ENCODE data around the gene LSM8. TPM values are rescaled to one million over a fixed set of nuclear protein-coding genes. Genes with fewer than 3 reads are reported as not detected.
A peak's percentile ranks its signal among the peaks of the same experiment; 100 is the strongest.

The LSM8 gene
- total and polyA plus RNA-seq, 4 donors = 10.2 to 37.0 (median 18.2) TPM

- no peak for TF ChIP-seq ATF3 (IDR thresholded peaks at IDR 0.05)
- no peak for TF ChIP-seq GABPA (IDR thresholded peaks at IDR 0.05 in 1 of 2, conservative IDR thresholded peaks at IDR 0.05 in 1 of 2)
- TF ChIP-seq MAX (IDR thresholded peaks at IDR 0.05) = no peak
- TF ChIP-seq FOXA2 (IDR thresholded peaks at IDR 0.05) = no peak
These were observed 4.8 kb upstream of the LSM8 start (continued) for GRCh38 chr7:118179191-118179590.

DNA sequence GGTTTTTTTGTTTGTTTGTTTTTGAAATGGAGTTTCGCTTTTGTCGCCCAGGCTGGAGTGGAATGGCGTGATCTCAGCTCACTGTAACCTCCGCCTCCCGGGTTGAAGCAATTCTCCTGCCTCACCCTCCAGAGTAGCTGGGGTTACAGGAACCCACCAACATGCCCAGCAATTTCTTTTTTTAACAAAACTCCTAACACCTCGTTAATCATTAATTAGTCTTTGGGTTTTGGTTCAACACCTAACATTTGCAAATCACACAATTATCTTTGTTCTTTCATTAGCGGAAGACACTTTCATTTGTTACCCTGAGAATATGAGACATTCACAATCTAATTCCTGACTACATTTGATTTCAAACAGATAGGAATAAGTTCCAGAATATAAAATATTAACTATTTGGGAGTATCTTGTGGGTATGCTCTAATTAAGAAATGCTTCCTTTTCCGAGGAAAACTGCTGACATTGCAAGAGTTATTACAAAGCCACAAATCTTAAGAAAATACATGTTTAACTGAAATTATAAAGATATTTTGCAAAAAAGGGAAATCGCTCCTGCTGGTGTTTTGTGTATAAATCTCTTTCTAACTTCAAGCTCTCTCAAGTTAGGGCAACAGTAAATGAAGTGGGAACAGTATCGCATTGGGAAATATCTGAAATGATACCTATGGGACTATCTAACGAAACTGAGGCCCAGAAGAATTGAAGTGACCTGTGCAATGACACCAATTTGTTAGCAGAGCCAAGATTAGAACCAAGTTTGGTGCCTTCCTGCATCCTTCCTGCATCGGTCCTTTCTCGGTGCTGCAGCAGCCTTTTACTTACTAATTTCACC lies 1.2 kb upstream of the LSM8 start:
- H3K36me3 ChIP-seq (ENCODE audit: control insufficient read depth in 4 of 4, insufficient read depth in 3 of 4, low read depth in 1 of 4, low read length in 3 of 4) = peaks cover 0 to 2% (median 0%) of the 10 kb centered on the region in 4 donors
- peaks cover 6 to 18% (median 10%) of the 10 kb centered on the region in 4 donors for H3K4me1 ChIP-seq (ENCODE audit: control insufficient read depth in 4 of 4, insufficient read depth in 4 of 4, low read length in 3 of 4)
- 60% methylated on average over 13 of the region's 13 CpGs for WGBS
- DNase-seq (ENCODE audit: low spot score) = no peak
- no peaks in the 10 kb centered on the region for H3K9me3 ChIP-seq (ENCODE audit: control insufficient read depth in 4 of 4, low read length in 3 of 4)
- H3K27ac ChIP-seq (ENCODE audit: low read depth in 1 of 2, low read length in 2 of 2) = peak overlapping the region; percentile 62 to 65
- TF ChIP-seq SP1 (IDR thresholded peaks at IDR 0.05) = no peak
- no peak for TF ChIP-seq NR2F2 (IDR thresholded peaks at IDR 0.05)
- TF ChIP-seq, protein P1, sequence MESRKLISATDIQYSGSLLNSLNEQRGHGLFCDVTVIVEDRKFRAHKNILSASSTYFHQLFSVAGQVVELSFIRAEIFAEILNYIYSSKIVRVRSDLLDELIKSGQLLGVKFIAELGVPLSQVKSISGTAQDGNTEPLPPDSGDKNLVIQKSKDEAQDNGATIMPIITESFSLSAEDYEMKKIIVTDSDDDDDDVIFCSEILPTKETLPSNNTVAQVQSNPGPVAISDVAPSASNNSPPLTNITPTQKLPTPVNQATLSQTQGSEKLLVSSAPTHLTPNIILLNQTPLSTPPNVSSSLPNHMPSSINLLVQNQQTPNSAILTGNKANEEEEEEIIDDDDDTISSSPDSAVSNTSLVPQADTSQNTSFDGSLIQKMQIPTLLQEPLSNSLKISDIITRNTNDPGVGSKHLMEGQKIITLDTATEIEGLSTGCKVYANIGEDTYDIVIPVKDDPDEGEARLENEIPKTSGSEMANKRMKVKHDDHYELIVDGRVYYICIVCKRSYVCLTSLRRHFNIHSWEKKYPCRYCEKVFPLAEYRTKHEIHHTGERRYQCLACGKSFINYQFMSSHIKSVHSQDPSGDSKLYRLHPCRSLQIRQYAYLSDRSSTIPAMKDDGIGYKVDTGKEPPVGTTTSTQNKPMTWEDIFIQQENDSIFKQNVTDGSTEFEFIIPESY (IDR thresholded peaks at IDR 0.05) = no peak
- no peak for TF ChIP-seq GABPA (IDR thresholded peaks at IDR 0.05 in 1 of 2, conservative IDR thresholded peaks at IDR 0.05 in 1 of 2)
- peak overlapping the region; percentile 68 to 83 (median 72) for H3K4me3 ChIP-seq (ENCODE audit: low read depth in 1 of 3, low read length in 3 of 3)
- peak overlapping the region; percentile 7 to 81 for H3K9ac ChIP-seq (ENCODE audit: low read depth in 1 of 2, low read length in 2 of 2)
- no peaks in the 10 kb centered on the region for H3K27me3 ChIP-seq (ENCODE audit: control insufficient read depth in 4 of 4, insufficient read depth in 4 of 4, low read length in 3 of 4)

- Histone ChIP-seq H3K4me3 (ENCODE audit: low read depth in 1 of 3, low read length in 3 of 3) (peak overlapping the region; percentile 68 to 83 (median 72)), H3K4me1 (ENCODE audit: control insufficient read depth in 4 of 4, insufficient read depth in 4 of 4, low read length in 3 of 4) (peaks cover 6 to 18% (median 10%) of the 10 kb centered on the region in 4 donors), H3K9ac (ENCODE audit: low read depth in 1 of 2, low read length in 2 of 2) (peak overlapping the region; percentile 7 to 81), H3K27me3 (ENCODE audit: control insufficient read depth in 4 of 4, insufficient read depth in 4 of 4, low read length in 3 of 4) (no peaks in the 10 kb centered on the region), H3K36me3 (ENCODE audit: control insufficient read depth in 4 of 4, insufficient read depth in 3 of 4, low read depth in 1 of 4, low read length in 3 of 4) (peaks cover 0 to 4% (median under 1%) of the 10 kb centered on the region in 4 donors), H3K9me3 (ENCODE audit: control insufficient read depth in 4 of 4, low read length in 3 of 4) (no peaks in the 10 kb centered on the region), H3K27ac (ENCODE audit: low read depth in 1 of 2, low read length in 2 of 2) (peak overlapping the region; percentile 62 to 65)
- TF ChIP-seq, protein P2, sequence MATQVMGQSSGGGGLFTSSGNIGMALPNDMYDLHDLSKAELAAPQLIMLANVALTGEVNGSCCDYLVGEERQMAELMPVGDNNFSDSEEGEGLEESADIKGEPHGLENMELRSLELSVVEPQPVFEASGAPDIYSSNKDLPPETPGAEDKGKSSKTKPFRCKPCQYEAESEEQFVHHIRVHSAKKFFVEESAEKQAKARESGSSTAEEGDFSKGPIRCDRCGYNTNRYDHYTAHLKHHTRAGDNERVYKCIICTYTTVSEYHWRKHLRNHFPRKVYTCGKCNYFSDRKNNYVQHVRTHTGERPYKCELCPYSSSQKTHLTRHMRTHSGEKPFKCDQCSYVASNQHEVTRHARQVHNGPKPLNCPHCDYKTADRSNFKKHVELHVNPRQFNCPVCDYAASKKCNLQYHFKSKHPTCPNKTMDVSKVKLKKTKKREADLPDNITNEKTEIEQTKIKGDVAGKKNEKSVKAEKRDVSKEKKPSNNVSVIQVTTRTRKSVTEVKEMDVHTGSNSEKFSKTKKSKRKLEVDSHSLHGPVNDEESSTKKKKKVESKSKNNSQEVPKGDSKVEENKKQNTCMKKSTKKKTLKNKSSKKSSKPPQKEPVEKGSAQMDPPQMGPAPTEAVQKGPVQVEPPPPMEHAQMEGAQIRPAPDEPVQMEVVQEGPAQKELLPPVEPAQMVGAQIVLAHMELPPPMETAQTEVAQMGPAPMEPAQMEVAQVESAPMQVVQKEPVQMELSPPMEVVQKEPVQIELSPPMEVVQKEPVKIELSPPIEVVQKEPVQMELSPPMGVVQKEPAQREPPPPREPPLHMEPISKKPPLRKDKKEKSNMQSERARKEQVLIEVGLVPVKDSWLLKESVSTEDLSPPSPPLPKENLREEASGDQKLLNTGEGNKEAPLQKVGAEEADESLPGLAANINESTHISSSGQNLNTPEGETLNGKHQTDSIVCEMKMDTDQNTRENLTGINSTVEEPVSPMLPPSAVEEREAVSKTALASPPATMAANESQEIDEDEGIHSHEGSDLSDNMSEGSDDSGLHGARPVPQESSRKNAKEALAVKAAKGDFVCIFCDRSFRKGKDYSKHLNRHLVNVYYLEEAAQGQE (IDR thresholded peaks at IDR 0.05) = no peak
- TF ChIP-seq GABPA (IDR thresholded peaks at IDR 0.05 in 1 of 2, conservative IDR thresholded peaks at IDR 0.05 in 1 of 2) (no peak), FOXA1 (IDR thresholded peaks at IDR 0.05) (no peak), EGR1 (IDR thresholded peaks at IDR 0.05; ENCODE audit: low read depth in 2 of 2) (no peak), NR2F2 (IDR thresholded peaks at IDR 0.05) (no peak), MAX (IDR thresholded peaks at IDR 0.05) (no peak), SP1 (IDR thresholded peaks at IDR 0.05) (no peak), FOXA2 (IDR thresholded peaks at IDR 0.05) (no peak), ATF3 (IDR thresholded peaks at IDR 0.05) (no peak), YY1 (IDR thresholded peaks at IDR 0.05) (no peak), RAD21 (IDR thresholded peaks at IDR 0.05) (no peak)
- TF ChIP-seq, protein P1 (IDR thresholded peaks at IDR 0.05) = no peak
- TF ChIP-seq, protein P3, sequence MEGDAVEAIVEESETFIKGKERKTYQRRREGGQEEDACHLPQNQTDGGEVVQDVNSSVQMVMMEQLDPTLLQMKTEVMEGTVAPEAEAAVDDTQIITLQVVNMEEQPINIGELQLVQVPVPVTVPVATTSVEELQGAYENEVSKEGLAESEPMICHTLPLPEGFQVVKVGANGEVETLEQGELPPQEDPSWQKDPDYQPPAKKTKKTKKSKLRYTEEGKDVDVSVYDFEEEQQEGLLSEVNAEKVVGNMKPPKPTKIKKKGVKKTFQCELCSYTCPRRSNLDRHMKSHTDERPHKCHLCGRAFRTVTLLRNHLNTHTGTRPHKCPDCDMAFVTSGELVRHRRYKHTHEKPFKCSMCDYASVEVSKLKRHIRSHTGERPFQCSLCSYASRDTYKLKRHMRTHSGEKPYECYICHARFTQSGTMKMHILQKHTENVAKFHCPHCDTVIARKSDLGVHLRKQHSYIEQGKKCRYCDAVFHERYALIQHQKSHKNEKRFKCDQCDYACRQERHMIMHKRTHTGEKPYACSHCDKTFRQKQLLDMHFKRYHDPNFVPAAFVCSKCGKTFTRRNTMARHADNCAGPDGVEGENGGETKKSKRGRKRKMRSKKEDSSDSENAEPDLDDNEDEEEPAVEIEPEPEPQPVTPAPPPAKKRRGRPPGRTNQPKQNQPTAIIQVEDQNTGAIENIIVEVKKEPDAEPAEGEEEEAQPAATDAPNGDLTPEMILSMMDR (IDR thresholded peaks at IDR 0.05; ENCODE audit: low read depth, low read length, missing input control) = no peak
- DNase-seq (ENCODE audit: low spot score) = peak; percentile 36
- under 1% methylated on average over 15 of the region's 15 CpGs for WGBS
These were observed 557 bp upstream of the LSM8 start for GRCh38 chr7:118183428-118183785.
